GM18951 (cell line): Measurements from ENCODE around the gene ZBTB24.

Experiments
- POLR2A ChIP-seq: IDR thresholded peaks from 4 replicates; pipeline ENCODE4 v1.6.1; 2011; ENCODE audit warnings: mild to moderate bottlenecking; ENCODE audit not compliant: insufficient read length, insufficient read depth; ENCODE audit errors: extremely low read depth
- in situ Hi-C: fragments of 300-500 bp; cut with MboI; formaldehyde crosslinking; loops from one replicate; pipeline ENCODE4 v1.12.0; 2022; ENCODE audit warnings: low sequenced_read_pairs, mixed read lengths, inconsistent platforms; ENCODE audit not compliant: unreplicated experiment

ZBTB24 gene

GRCh38 chr6:109428889-109429477 is 54.0 kb downstream of the ZBTB24 start:
- in situ Hi-C loops, result no loop called here
- TF ChIP-seq POLR2A, result no peak

GRCh38 chr6:109424946-109425345 is 58.1 kb downstream of the ZBTB24 start:
- in situ Hi-C loops, result no loop called here
- TF ChIP-seq POLR2A, result no peak

GRCh38 chr6:109421184-109421583 is 61.8 kb downstream of the ZBTB24 start:
- in situ Hi-C loops, result no loop called here
- TF ChIP-seq POLR2A, result no peak

DNA sequence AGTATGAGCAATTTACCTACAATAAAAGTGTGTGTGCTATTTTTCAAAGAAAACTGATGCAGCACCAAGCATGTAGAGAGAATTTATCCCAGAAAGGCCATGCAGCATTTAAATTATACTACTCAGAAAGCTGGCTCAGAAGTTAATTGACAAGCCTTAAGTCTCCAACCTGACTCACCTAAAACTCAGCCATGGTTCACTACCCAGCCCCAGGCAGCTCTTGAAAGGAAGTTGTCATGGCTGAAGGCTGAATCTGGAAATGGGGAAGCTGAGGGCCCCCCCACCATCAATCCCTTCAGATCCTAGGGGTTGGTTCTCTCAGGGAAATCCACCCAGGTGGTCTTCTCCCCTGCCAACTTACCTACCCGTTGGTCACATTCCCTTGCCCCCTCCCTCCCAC is 62.3 kb downstream of the ZBTB24 start:
- no peak for TF ChIP-seq POLR2A
- in situ Hi-C loops, result no loop called here

GRCh38 chr6:109417646-109418045 is 65.4 kb downstream of the ZBTB24 start:
- in situ Hi-C loops, result no loop called here
- TF ChIP-seq POLR2A, result no peak
